GM18868 (cell line): Measurements from ENCODE around the gene DDX4.
"Not testable (repeated sequence)": the region's sequence is repeated elsewhere in the genome, so short reads cannot be mapped to it uniquely, and the experiment has no call there.

ENCODE experiments used
- ATAC-seq: cut with Tn5 transposase; IDR thresholded peaks from one replicate; pipeline ENCODE4 v1.9.1; 2021; ENCODE audit warnings: mild to moderate bottlenecking, moderate library complexity; ENCODE audit not compliant: unreplicated experiment

The DDX4 gene

GRCh38 chr5:55737793-55738192 lies at the start of gene DDX4:
Gene DDX4, plus strand, starts transcription at chr5:55738061. Its CDS starts 903 bp downstream, at chr5:55738964.
- no peak for ATAC-seq

DNA sequence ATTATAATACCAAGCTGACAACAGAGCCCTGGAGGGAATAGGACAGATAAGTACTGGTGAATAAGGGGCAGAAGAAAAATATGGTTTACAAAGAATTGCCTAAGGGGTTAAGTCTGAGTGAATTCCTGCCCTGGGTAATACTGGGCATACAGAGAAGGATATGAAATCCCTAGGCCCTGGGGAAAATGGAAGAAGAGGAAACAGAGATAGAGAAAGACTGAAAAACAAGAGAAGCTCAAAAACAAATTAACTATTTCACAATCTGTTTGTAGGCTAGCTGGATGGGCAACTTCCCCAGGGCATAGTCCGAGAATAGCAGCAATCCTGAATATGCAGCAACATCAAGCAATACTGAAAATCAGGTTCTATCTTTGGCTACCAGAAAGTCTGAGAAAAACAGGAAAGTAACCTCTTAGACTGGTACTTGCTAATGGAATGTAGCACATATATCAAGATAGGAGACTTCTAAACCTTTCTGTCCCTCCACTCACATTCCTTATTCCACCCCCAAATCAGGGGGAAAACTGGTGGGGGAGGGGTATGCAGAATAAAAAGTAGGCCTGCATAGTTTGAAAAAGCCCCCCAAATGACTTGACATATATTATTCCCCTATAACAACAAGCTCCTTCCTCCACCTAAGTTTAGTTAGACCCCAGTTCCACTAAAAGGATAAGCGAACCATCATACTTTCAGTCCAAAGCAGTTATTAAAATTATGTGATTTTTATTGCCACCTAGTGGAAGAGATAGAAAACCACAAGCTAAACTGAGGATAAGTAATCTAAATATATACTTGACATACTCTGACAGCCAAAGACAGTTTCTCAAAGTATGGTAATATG lies 46.4 kb upstream of the DDX4 start:
- ATAC-seq = peak; percentile 47

DNA sequence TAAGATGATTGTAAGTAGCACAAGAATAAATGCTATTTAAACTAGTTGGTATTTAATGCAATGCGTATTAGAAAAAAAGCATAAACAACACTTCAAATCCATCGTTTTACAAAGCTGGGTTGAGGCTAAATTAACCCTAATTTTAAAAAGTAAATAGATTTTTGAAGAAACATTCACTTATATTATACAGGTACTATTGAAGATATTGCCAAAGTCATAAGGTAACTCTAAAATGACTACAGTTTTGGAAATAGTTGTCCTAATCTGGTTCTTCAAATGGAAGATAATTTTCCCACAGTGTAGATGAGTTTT lies 45.8 kb upstream of the DDX4 start:
- no peak for ATAC-seq

DNA sequence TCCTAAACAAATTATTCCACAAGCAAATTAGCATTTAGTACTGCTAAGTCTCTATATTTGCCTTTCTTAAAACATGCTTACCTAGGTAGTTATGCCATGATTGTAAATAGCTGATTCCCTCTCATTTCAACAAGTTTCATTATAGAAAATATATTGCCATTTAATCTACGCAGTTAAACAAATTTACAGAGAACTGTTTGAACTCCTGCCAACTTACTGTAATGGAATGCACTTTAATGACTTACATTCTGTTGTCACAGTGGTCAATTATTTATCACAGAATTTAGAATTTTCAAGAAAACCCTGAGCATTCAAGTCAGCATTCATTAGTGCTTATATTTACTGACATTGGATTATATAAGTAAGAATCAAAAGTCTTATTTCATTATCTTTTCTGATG lies 45.4 kb upstream of the DDX4 start:
- ATAC-seq = no peak

GRCh38 chr5:55694152-55694830 lies 43.6 kb upstream of the DDX4 start:
- no peak for ATAC-seq

DNA sequence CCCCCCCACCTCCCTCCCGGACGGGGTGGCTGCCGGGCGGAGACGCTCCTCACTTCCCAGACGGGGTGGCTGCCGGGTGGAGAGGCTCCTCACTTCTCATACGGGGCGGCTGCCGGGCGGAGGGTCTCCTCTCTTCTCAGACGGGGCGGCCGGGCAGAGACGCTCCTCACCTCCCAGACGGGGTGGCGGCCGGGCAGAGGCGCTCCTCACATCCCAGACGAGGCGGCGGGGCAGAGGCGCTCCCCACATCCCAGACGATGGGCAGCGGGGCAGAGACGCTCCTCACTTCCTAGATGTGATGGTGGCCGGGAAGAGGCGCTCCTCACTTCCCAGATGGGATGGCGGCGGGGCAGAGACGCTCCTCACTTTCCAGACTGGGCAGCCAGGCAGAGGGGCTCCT lies 41.2 kb upstream of the DDX4 start:
- ATAC-seq = not testable (repeated sequence)

- peak; percentile 80 for ATAC-seq
Observed at GRCh38 chr5:55699041-55699688, 38.7 kb upstream of the DDX4 start.

DNA sequence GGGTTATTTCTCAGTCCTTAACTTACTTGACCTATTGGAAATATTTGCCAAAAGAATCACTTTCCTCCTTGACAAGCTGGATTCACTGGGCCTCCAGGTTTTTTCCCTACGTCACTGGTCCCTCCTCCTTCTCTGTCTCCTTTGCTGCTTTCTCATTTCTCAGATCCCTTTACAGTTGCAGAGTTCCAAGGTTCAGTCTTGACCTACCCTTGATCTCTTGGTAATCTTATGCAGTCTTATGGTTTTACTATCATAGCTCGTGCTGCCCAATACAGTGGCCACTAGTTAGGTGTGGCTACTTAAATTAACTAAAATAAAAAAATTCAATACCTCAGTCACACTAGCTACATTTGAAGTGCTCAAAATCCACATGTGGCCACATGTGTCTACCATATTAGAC lies 37.1 kb upstream of the DDX4 start:
- no peak for ATAC-seq

- ATAC-seq = no peak
Observed at GRCh38 chr5:55701462-55702103, 36.3 kb upstream of the DDX4 start.

DNA sequence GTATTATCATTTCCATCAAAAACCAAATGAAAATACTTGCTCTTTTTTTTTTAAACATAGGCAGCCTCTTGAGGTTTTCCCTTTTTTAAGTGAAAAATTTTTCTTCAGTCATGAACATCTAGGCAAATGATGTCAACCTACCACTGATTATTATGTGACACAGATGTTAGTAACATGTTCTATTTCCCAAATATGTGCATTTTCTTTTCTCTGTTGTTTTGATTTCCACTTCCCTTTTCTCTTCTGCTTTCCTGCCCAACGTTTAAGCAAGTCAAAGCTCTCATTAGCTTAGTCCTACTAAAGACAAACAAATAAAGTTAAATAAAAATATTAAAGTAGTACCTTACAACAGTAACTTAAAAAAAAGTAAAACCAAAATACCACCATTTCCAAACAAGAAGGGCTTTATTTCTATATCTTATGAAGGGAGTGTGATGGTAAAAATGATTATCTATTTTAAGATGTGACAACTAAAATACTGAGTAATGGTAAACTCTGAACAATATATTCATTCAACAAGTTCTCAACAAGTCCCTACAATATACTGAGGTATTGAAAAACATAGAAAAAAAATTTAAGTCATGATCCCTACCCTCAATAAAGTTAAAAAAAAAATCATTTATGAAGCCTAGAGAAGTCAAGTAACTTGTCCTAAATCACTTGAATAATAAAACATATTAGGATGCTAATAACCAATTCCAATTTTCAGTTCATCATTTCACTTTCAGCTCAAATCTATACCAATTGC lies 35.1 kb upstream of the DDX4 start:
- ATAC-seq = peak; percentile 46

GRCh38 chr5:55706230-55706629 lies 31.6 kb upstream of the DDX4 start:
- ATAC-seq = no peak

- no peak for ATAC-seq
Observed at GRCh38 chr5:55708732-55709131, 29.1 kb upstream of the DDX4 start.

DNA sequence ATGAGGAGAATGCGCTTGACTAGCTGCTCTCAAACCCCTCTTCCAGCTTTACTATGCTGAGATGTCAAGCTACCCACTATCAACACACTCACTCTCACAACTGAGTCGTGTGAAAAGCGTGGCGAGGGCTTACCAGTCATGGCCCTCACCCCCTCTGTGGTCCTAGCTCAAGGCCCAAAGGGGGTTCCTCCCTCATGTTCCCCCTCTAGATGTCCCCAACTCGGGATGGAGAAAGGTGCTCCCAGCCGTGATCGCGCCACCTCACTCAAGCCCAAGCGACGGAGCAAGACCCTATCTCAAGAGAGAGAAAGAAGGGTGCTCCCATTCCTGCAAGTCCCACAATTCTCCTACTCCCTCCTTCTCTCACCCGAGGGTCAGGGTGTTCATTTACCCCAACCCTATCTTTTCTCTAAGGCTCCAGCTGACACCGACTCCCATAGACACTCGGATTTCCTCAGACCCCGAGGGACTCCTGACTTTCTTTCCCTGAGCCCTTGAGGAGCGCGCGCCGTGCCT lies 26.3 kb upstream of the DDX4 start:
- no peak for ATAC-seq

- ATAC-seq = peak; percentile 100
Observed at GRCh38 chr5:55712023-55712859, 25.6 kb upstream of the DDX4 start, which contains the start of gene SLC38A9. Gene SLC38A9, minus strand, starts transcription at chr5:55712324. Its CDS starts 14,366 bp downstream, at chr5:55697958.

DNA sequence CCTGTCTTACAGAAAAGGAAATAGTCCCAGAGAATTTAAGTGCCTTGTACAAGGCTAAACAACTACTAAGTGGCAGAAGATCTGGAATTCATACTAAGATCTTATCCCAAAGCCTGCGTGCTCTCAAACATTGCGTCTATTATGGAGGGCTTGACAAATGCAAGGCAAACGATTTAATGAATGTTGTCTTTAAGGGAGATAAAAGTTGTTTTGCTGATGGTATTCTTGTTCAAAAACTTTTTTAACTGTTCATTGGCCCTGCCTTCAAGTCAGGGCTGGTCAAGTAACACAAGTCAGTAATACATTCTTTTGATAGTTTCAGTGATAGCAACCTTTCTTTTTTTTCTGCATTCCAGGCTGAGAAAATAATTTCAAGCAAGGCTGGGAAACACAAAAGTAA lies 24.0 kb upstream of the DDX4 start:
- ATAC-seq = no peak

DNA sequence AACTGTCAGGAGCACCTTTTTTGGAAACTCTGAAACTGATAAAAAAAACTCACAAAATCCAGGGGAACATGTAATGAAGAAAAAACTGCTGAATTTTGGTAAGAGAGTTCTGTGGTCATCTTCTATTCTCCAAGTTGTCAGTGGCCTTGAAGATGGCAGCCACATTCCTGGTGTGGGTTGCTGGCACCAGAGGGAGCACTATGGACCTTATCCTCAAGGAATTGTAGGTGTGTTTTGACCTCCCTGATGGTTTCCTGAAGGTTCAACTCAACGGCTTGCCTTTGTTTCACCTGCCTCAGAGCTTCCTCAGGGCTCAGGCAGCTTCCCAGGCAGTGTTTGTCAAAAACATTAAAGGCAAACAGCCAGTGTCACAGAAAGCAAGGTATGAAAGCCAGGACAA lies 23.5 kb upstream of the DDX4 start:
- no peak for ATAC-seq

- ATAC-seq = no peak
Observed at GRCh38 chr5:55714749-55715148, 23.1 kb upstream of the DDX4 start.

DNA sequence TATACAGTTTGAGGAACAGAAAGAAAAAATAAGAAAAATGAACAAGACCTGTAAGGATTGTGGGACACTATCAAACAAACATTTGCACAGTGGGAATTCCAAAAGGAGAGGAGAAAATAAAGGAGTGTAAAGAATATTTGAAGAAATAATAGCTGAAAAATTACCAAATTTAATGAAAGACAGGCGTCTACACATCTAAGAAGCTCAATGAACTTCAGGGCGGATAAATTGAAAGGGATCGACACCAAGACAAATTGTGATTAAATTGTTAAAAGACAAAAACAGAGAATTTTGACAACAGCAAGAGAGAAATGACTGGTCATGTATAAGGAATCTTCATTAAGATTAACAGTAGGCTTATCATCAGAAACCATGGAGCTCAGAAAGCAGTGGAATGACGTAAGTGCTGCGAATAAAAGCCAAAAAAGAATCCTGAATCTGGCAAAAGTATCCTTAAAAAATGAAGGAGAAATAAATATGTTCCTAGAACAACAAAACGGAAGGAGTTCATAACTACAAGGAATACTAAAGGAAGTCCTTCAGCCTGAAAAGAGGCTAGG lies 22.3 kb upstream of the DDX4 start:
- ATAC-seq = no peak

DNA sequence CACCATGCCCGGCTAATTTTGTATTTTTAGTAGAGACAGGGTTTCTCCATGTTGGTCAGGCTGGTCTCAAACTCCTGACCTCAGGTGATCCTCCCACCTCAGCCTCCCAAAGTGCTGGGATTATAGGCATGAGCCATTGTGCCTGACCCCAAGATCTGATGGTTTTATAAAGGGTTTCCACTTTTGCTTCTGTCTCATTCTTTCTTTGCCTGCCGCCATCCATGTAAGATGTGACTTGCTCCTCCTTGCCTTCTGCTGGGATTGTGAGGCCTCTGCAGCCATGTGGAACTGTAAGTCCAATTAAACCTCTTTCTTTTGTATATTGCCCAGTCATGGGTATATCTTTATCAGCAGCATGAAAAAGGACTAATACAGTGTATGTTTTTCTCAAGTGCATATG lies 18.8 kb upstream of the DDX4 start:
- ATAC-seq = not testable (repeated sequence)
